Ureter (tissue), 1 donor: ENCODE measurements around the gene COL12A1. TPM values are rescaled to one million over a fixed set of nuclear protein-coding genes. Genes with fewer than 3 reads are reported as not detected.

Experiments
- DNase-seq: peaks from one replicate; pipeline ENCODE4 v3.0.0-alpha.2; 2020; ENCODE audit warnings: low spot score
- total RNA-seq: library from RNA; stranded (reverse); gene quantifications from one replicate; pipeline ENCODE4 v1.2.4, GENCODE V29; 2023
- donor health status: DM: yes; HTN: yes; CAD: no.

Gene COL12A1
- total RNA-seq, 1 donor from 2014 or later, result 40.4 TPM

- no peak for DNase-seq
Measured at GRCh38 chr6:75102301-75102700, 103.6 kb downstream of the COL12A1 start.

- no peak for DNase-seq
Measured at GRCh38 chr6:75101896-75102295, 104.0 kb downstream of the COL12A1 start.

- DNase-seq, result peak; percentile 75
Measured at GRCh38 chr6:75098709-75099108, 107.1 kb downstream of the COL12A1 start.

GRCh38 chr6:75096966-75097365 is 108.9 kb downstream of the COL12A1 start:
- DNase-seq, result no peak

GRCh38 chr6:75094614-75095200 is 111.1 kb downstream of the COL12A1 start:
- DNase-seq, result no peak

GRCh38 chr6:75091467-75092190 is 114.2 kb downstream of the COL12A1 start:
- DNase-seq, result no peak

- no peak for DNase-seq
Measured at GRCh38 chr6:75090576-75090975, 115.3 kb downstream of the COL12A1 start.

- no peak for DNase-seq
Measured at GRCh38 chr6:75089921-75090320, 115.9 kb downstream of the COL12A1 start.

- no peak for DNase-seq
Measured at GRCh38 chr6:75089151-75089897, 116.5 kb downstream of the COL12A1 start.

- no peak for DNase-seq
Measured at GRCh38 chr6:75085931-75086635, 119.8 kb downstream of the COL12A1 start.

- DNase-seq, result peak; percentile 54
Measured at GRCh38 chr6:75084872-75085381, 120.9 kb downstream of the COL12A1 start.

- DNase-seq, result no peak
Measured at GRCh38 chr6:75084018-75084417, 121.8 kb downstream of the COL12A1 start.

- DNase-seq, result no peak
Measured at GRCh38 chr6:75081921-75082320, 123.9 kb downstream of the COL12A1 start.

- DNase-seq, result no peak
Measured at GRCh38 chr6:75081047-75081446, 124.8 kb downstream of the COL12A1 start.

GRCh38 chr6:75079589-75079988 is 126.3 kb downstream of the COL12A1 start:
- DNase-seq, result no peak

GRCh38 chr6:75077701-75078100 is 128.2 kb downstream of the COL12A1 start:
- DNase-seq, result no peak

GRCh38 chr6:75076009-75076408 is 129.8 kb downstream of the COL12A1 start:
- no peak for DNase-seq

- DNase-seq, result no peak
Measured at GRCh38 chr6:75070244-75070643, 135.6 kb downstream of the COL12A1 start.

GRCh38 chr6:75065523-75065922 is 140.3 kb downstream of the COL12A1 start:
- no peak for DNase-seq

- DNase-seq, result no peak
Measured at GRCh38 chr6:75052491-75052890, 153.4 kb downstream of the COL12A1 start.

GRCh38 chr6:75049308-75049707 is 156.5 kb downstream of the COL12A1 start:
- no peak for DNase-seq

GRCh38 chr6:75044846-75045245 is 161.0 kb downstream of the COL12A1 start:
- no peak for DNase-seq
